Naive thymus-derived CD8-positive, alpha-beta T cell (primary cell): Measurements from ENCODE around the gene IL36B. TPM values are rescaled to one million over a fixed set of nuclear protein-coding genes. Genes with fewer than 3 reads are reported as not detected.
A peak's percentile ranks its signal among the peaks of the same experiment; 100 is the strongest.

Experiments used
- ATAC-seq, 2 donors: fragments of 150-1000 bp; cut with Tn5 transposase in 1 of 2; sonication (Bioruptor Pico), chemical (Tn5 transposase) in 1 of 2; 1 replicate in 1 of 2; 2 replicates in 1 of 2; pipeline ENCODE4 v1.10.0; 2021; ENCODE audit warnings: mild to moderate bottlenecking in 2 of 2, moderate library complexity in 2 of 2
- POLR2A ChIA-PET: fragments of 350-600 bp; sonication (Branson Sonifier 250); formaldehyde crosslinking; loops from one replicate; lab custom pipeline; 2021; ENCODE audit warnings: antibody characterized with exemption; lab: Charles Lee
- DNase-seq, 10 donors: peaks; one replicate each; pipeline versions ENCODE4 v3.0.0 to v3.0.0-alpha.2; 2020 to 2022
- H3K27ac Mint-ChIP-seq, 10 donors: one replicate each; pipeline ENCODE4 v1.8.0; 2020 to 2022; ENCODE audit warnings: mild to moderate bottlenecking in 10 of 10, mixed read lengths in 10 of 10, moderate library complexity in 4 of 10, inconsistent platforms in 1 of 10
- H3K27me3 Mint-ChIP-seq, 5 donors: one replicate each; pipeline ENCODE4 v1.8.0; 2021 to 2022; ENCODE audit warnings: mixed read lengths in 5 of 5
- H3K36me3 Mint-ChIP-seq, 3 donors: one replicate each; pipeline ENCODE4 v1.8.0; 2020 to 2022; ENCODE audit warnings: mixed read lengths in 3 of 3, mild to moderate bottlenecking in 2 of 3, inconsistent platforms in 1 of 3
- H3K4me1 Mint-ChIP-seq, 4 donors: one replicate each; pipeline ENCODE4 v1.8.0; 2021 to 2022; ENCODE audit warnings: mixed read lengths in 4 of 4
- H3K4me3 Mint-ChIP-seq, 10 donors: one replicate each; pipeline ENCODE4 v1.8.0; 2020 to 2022; ENCODE audit warnings: mild to moderate bottlenecking in 10 of 10, mixed read lengths in 10 of 10, moderate library complexity in 6 of 10, inconsistent platforms in 1 of 10
- H3K9me3 Mint-ChIP-seq, 9 donors: one replicate each; pipeline ENCODE4 v1.8.0; 2020 to 2022; ENCODE audit warnings: mixed read lengths in 9 of 9, mild to moderate bottlenecking in 3 of 9, inconsistent platforms in 1 of 9, moderate library complexity in 1 of 9
- polyA plus RNA-seq, 3 donors: library from polyadenylated mRNA; unstranded; fragments of 300-500 nt; fragmentation: Illumina TruSeq; gene quantifications; one replicate each; pipeline ENCODE4 v1.2.3, GENCODE V29; 2021
- total RNA-seq, 8 experiments: library from RNA in 2 of 8; stranded (reverse) in 2 of 8; gene quantifications; one replicate each; pipeline ENCODE4 v1.2.3 and lab custom pipeline; 2021 to 2026

IL36B gene
- total and polyA plus RNA-seq, 5 experiments from 2014 or later, result not detected

GRCh38 chr2:113013336-113013661, 39.4 kb downstream of the IL36B start:
- H3K27me3 Mint-ChIP-seq, result peaks cover 0 to 12% (median 0%) of the 10 kb centered on the region in 5 donors
- no peak overlapping the region for H3K4me3 Mint-ChIP-seq

GRCh38 chr2:113012436-113013335, 40.0 kb downstream of the IL36B start:
- Mint-ChIP-seq H3K9me3 (no peaks in the 10 kb centered on the region), H3K4me1 (peaks cover 8 to 35% (median 11%) of the 10 kb centered on the region in 4 donors), H3K27ac (no peak overlapping the region), H3K27me3 (peaks cover 0 to 11% (median 0%) of the 10 kb centered on the region in 5 donors), H3K36me3 (peaks cover 0 to 2% (median 0%) of the 10 kb centered on the region in 3 donors), H3K4me3 (no peak overlapping the region)
- POLR2A ChIA-PET, result interaction anchor here (0.5 kb wide), 1 partner anchor 136 kb away, joined by 3 read pairs; no protein-coding TSS in a partner anchor
- DNase-seq (no peak), ATAC-seq (no peak)

More at GRCh38 chr2:113013336-113013661, 39.4 kb downstream of the IL36B start:
- H3K27ac Mint-ChIP-seq, result no peak overlapping the region
- ATAC-seq (no peak), DNase-seq (no peak)
- POLR2A ChIA-PET, result no interaction called here
- peaks cover 4 to 31% (median 11%) of the 10 kb centered on the region in 4 donors for H3K4me1 Mint-ChIP-seq
- peaks cover 0 to 2% (median 1%) of the 10 kb centered on the region in 3 donors for H3K36me3 Mint-ChIP-seq
- peaks cover 0 to 4% (median under 1%) of the 10 kb centered on the region in 9 donors for H3K9me3 Mint-ChIP-seq

GRCh38 chr2:113011108-113011507, 41.6 kb downstream of the IL36B start:
- H3K4me1 Mint-ChIP-seq, result peaks cover 5 to 35% (median 11%) of the 10 kb centered on the region in 4 donors
- peaks cover 0 to 6% (median 0%) of the 10 kb centered on the region in 5 donors for H3K27me3 Mint-ChIP-seq
- no peak overlapping the region for H3K4me3 Mint-ChIP-seq
- no peaks in the 10 kb centered on the region for H3K9me3 Mint-ChIP-seq
- no peak for ATAC-seq
- H3K36me3 Mint-ChIP-seq, result peaks cover 0 to 2% (median 0%) of the 10 kb centered on the region in 3 donors
- no peak overlapping the region for H3K27ac Mint-ChIP-seq
- POLR2A ChIA-PET, result no interaction called here
- no peak for DNase-seq

- ATAC-seq (no peak), DNase-seq (no peak)
- peaks cover 6 to 26% (median 11%) of the 10 kb centered on the region in 4 donors for H3K4me1 Mint-ChIP-seq
- POLR2A ChIA-PET, result interaction anchor here (1.3 kb wide), 1 partner anchor 13 kb away, joined by 4 read pairs; no protein-coding TSS in a partner anchor
- no peaks in the 10 kb centered on the region for H3K9me3 Mint-ChIP-seq
- peak overlapping the region in 2 of 10 donors; percentile 16 for H3K4me3 Mint-ChIP-seq
- H3K36me3 Mint-ChIP-seq, result peaks cover 0 to 2% (median 0%) of the 10 kb centered on the region in 3 donors
- H3K27me3 Mint-ChIP-seq, result peaks cover 0 to 6% (median 0%) of the 10 kb centered on the region in 5 donors
- peak overlapping the region in 3 of 10 donors; percentile 22 to 74 (median 40) for H3K27ac Mint-ChIP-seq
Measured at GRCh38 chr2:113010088-113010487, 42.6 kb downstream of the IL36B start.

- POLR2A ChIA-PET, result interaction anchor here (1.3 kb wide), 1 partner anchor 12 kb away, joined by 4 read pairs; no protein-coding TSS in a partner anchor
- ATAC-seq (peak in 1 of 2 donors; percentile 39), DNase-seq (peak in 2 of 10 donors; percentile 18 to 36)
- Mint-ChIP-seq H3K9me3 (no peaks in the 10 kb centered on the region), H3K4me3 (peak overlapping the region in 2 of 10 donors; percentile 2 to 16), H3K4me1 (peaks cover 7 to 23% (median 11%) of the 10 kb centered on the region in 4 donors), H3K27ac (peak overlapping the region in 6 of 10 donors; percentile 8 to 61 (median 42)), H3K27me3 (peaks cover 0 to 3% (median 0%) of the 10 kb centered on the region in 5 donors), H3K36me3 (peaks cover 0 to 2% (median 0%) of the 10 kb centered on the region in 3 donors)
Measured at GRCh38 chr2:113009622-113010021, 43.0 kb downstream of the IL36B start.

GRCh38 chr2:113007250-113007649, 45.4 kb downstream of the IL36B start:
- Mint-ChIP-seq H3K9me3 (peaks cover 0 to 2% (median 0%) of the 10 kb centered on the region in 9 donors), H3K27ac (no peak overlapping the region), H3K4me3 (no peak overlapping the region), H3K4me1 (peaks cover 7 to 23% (median 11%) of the 10 kb centered on the region in 4 donors), H3K36me3 (peaks cover 0 to 2% (median 0%) of the 10 kb centered on the region in 3 donors), H3K27me3 (no peaks in the 10 kb centered on the region)
- DNase-seq, result no peak
- no peak for ATAC-seq
- POLR2A ChIA-PET, result no interaction called here

GRCh38 chr2:113005030-113005509, 47.6 kb downstream of the IL36B start, which contains the start of gene IL36A:
Gene IL36A, plus strand, starts transcription at chr2:113005459. Its CDS starts 413 bp downstream, at chr2:113005872.
- H3K36me3 Mint-ChIP-seq, result peaks cover 0 to 22% (median 17%) of the 10 kb centered on the region in 3 donors
- no peak within 1 kb of the TSS for H3K4me3 Mint-ChIP-seq
- peaks cover 0 to 2% (median 0%) of the 10 kb centered on the region in 5 donors for H3K27me3 Mint-ChIP-seq
- POLR2A ChIA-PET, result no interaction called here
- ATAC-seq, result no peak
- H3K4me1 Mint-ChIP-seq, result peaks cover 3 to 17% (median 8%) of the 10 kb centered on the region in 4 donors
- peak within 1 kb of the TSS in 2 of 10 donors; percentile 51 to 68 for H3K27ac Mint-ChIP-seq
- H3K9me3 Mint-ChIP-seq, result peaks cover 13 to 21% (median 17%) of the 10 kb centered on the region in 9 donors
- DNase-seq, result no peak

- POLR2A ChIA-PET, result no interaction called here
- Mint-ChIP-seq H3K27me3 (peaks cover 0 to 4% (median 0%) of the 10 kb centered on the region in 5 donors), H3K4me1 (peaks cover 0 to 9% (median 2%) of the 10 kb centered on the region in 4 donors), H3K27ac (no peak overlapping the region), H3K9me3 (peaks cover 19 to 38% (median 31%) of the 10 kb centered on the region in 9 donors), H3K4me3 (no peak overlapping the region), H3K36me3 (peaks cover 0 to 34% (median 30%) of the 10 kb centered on the region in 3 donors)
- ATAC-seq (no peak), DNase-seq (no peak)
Measured at GRCh38 chr2:113002677-113003076, 50.0 kb downstream of the IL36B start.

- POLR2A ChIA-PET, result interaction anchor here (1.3 kb wide), 1 partner anchor 31 kb away, joined by 3 read pairs; no protein-coding TSS in a partner anchor
Measured at GRCh38 chr2:113000436-113000835, 52.2 kb downstream of the IL36B start.

GRCh38 chr2:112997151-112997550, 55.5 kb downstream of the IL36B start:
- Mint-ChIP-seq H3K4me3 (peak overlapping the region in 9 of 10 donors; percentile 58 to 87 (median 75)), H3K36me3 (peaks cover 0 to 41% (median 30%) of the 10 kb centered on the region in 3 donors)
- POLR2A ChIA-PET, result interaction anchor here (0.6 to 2.9 kb wide), 7 partner anchors 12 to 50 kb away, joined by 3 to 20 read pairs (median 4); partner anchors contain the start of gene IL36G

More at GRCh38 chr2:113000436-113000835, 52.2 kb downstream of the IL36B start:
- Mint-ChIP-seq H3K36me3 (peaks cover 0 to 34% (median 30%) of the 10 kb centered on the region in 3 donors), H3K27me3 (peaks cover 0 to 4% (median 0%) of the 10 kb centered on the region in 5 donors), H3K27ac (peak overlapping the region in 1 of 10 donors; percentile 7), H3K4me3 (no peak overlapping the region), H3K9me3 (peaks cover 19 to 38% (median 31%) of the 10 kb centered on the region in 9 donors), H3K4me1 (peaks cover 11 to 28% (median 21%) of the 10 kb centered on the region in 4 donors)
- no peak for ATAC-seq
- DNase-seq, result no peak

GRCh38 chr2:112996635-112997034, 56.0 kb downstream of the IL36B start:
- H3K4me3 Mint-ChIP-seq, result peak overlapping the region; percentile 58 to 87 (median 72)
- H3K9me3 Mint-ChIP-seq, result peaks cover 22 to 54% (median 40%) of the 10 kb centered on the region in 9 donors
- POLR2A ChIA-PET, result interaction anchor here (0.6 to 2.9 kb wide), 11 partner anchors 9 to 255 kb away, joined by 3 to 20 read pairs (median 4); partner anchors contain the start of genes IL36G and PSD4
- peak; percentile 49 to 91 (median 82) for DNase-seq
- H3K4me1 Mint-ChIP-seq, result peaks cover 15 to 51% (median 45%) of the 10 kb centered on the region in 4 donors
- ATAC-seq, result peak; percentile 97 to 99
- H3K36me3 Mint-ChIP-seq, result peaks cover 0 to 43% (median 30%) of the 10 kb centered on the region in 3 donors
- peak overlapping the region; percentile 89 to 99 (median 96) for H3K27ac Mint-ChIP-seq
- peaks cover 0 to 4% (median 0%) of the 10 kb centered on the region in 5 donors for H3K27me3 Mint-ChIP-seq

More at GRCh38 chr2:112997151-112997550, 55.5 kb downstream of the IL36B start:
- Mint-ChIP-seq H3K27me3 (peaks cover 0 to 4% (median 0%) of the 10 kb centered on the region in 5 donors), H3K27ac (peak overlapping the region; percentile 89 to 99 (median 96)), H3K4me1 (peaks cover 15 to 51% (median 45%) of the 10 kb centered on the region in 4 donors), H3K9me3 (peaks cover 20 to 52% (median 38%) of the 10 kb centered on the region in 9 donors)
- DNase-seq, result peak in 2 of 10 donors; percentile 17 to 26
- peak in 1 of 2 donors; percentile 5 for ATAC-seq
